ENCODE measurements around the gene MPZL2. TPM values are rescaled to one million over a fixed set of nuclear protein-coding genes. Genes with fewer than 3 reads are reported as not detected.

Gene MPZL2
- total and polyA plus RNA-seq, 9 of the 15 experiments (the other 6 are each of a cell fraction or from before 2014, with no cell fraction given) = 0.09 to 0.28 (median 0.18) TPM; not detected in 2

GRCh38 chr11:118251858-118252652 is 12.0 kb downstream of the MPZL2 start, which contains the start of gene MPZL3 (continued):
- TF ChIP-seq GTF3C2 (IDR thresholded peaks at IDR 0.05; ENCODE audit: borderline replicate concordance, extremely low read depth, insufficient read length) (no peak), NFIC (IDR thresholded peaks at IDR 0.05) (peak; percentile 94), NFRKB (IDR thresholded peaks at IDR 0.05; ENCODE audit: low read depth) (peak; percentile 92), DIDO1 (tag; IDR thresholded peaks at IDR 0.05; ENCODE audit: low read depth) (peak; percentile 75), ZBTB1 (CRISPR knock-in tag; IDR thresholded peaks at IDR 0.05; ENCODE audit: borderline replicate concordance, low read depth) (no peak), ZBTB11 (CRISPR knock-in tag; IDR thresholded peaks at IDR 0.05) (peak; percentile 57 to 95 (median 59); a peak in 5 of 6 replicates), SFPQ (IDR thresholded peaks at IDR 0.05; ENCODE audit: low read depth, low read length) (no peak), FOXK2 (conservative IDR thresholded peaks at IDR 0.05 in 1 of 2, IDR thresholded peaks at IDR 0.05 in 1 of 2; ENCODE audit: low read depth in 2 of 2) (peak; percentile 70 to 88), ZNF263 (CRISPR knock-in tag; IDR thresholded peaks at IDR 0.05; ENCODE audit: borderline replicate concordance) (0 out of 2 replicates have a peak, but pooled peaks have one; percentile 56), SMAD4 (CRISPR knock-in tag; conservative IDR thresholded peaks at IDR 0.05) (0 out of 2 replicates have a peak, but pooled peaks have one; percentile 49), MTF1 (CRISPR knock-in tag; IDR thresholded peaks at IDR 0.05; ENCODE audit: borderline replicate concordance) (no peak), TCF3 (CRISPR knock-in tag; IDR thresholded peaks at IDR 0.05) (0 out of 2 replicates have a peak, but pooled peaks have one; percentile 29), DPF2 (IDR thresholded peaks at IDR 0.05) (0 out of 2 replicates have a peak, but pooled peaks have one; percentile 19), ZNF77 (CRISPR knock-in tag; IDR thresholded peaks at IDR 0.05) (no peak)

Data from K562 (cell line).